Suprapubic skin (tissue), 4 donors: ENCODE measurements around the gene PSMC6. TPM values are rescaled to one million over a fixed set of nuclear protein-coding genes. Genes with fewer than 3 reads are reported as not detected.

Experiments used
- DNase-seq, 2 donors: peaks; one replicate each; pipeline ENCODE4 v3.0.0-alpha.2; 2019; ENCODE audit warnings: low spot score in 2 of 2
- H3K27ac ChIP-seq: fragments of 200-600 bp; sonication (generic); one replicate; pipeline ENCODE4 v1.5.1; 2019
- H3K27me3 ChIP-seq: fragments of 200-600 bp; sonication (generic); one replicate; pipeline ENCODE4 v1.5.1; 2019
- H3K36me3 ChIP-seq: fragments of 200-600 bp; sonication (generic); one replicate; pipeline ENCODE4 v1.5.1; 2019
- H3K4me1 ChIP-seq: fragments of 200-600 bp; sonication (generic); one replicate; pipeline ENCODE4 v1.5.1; 2019
- H3K4me3 ChIP-seq: fragments of 200-600 bp; sonication (generic); one replicate; pipeline ENCODE4 v1.5.1; 2019; ENCODE audit warnings: mild to moderate bottlenecking
- H3K9me3 ChIP-seq: fragments of 200-600 bp; sonication (generic); one replicate; pipeline ENCODE4 v1.5.1; 2019
- EP300 ChIP-seq: sonication (generic); formaldehyde crosslinking; IDR thresholded peaks from one replicate; pipeline ENCODE4 v1.6.1; 2017; ENCODE audit warnings: antibody characterized with exemption
- POLR2A ChIP-seq, 2 donors: fragments of 450-650 bp; IDR thresholded peaks; one replicate each; pipeline ENCODE4 v1.6.1; 2017; ENCODE audit warnings: antibody characterized with exemption in 2 of 2, mild to moderate bottlenecking in 2 of 2, moderate library complexity in 2 of 2
- POLR2AphosphoS5 ChIP-seq, 3 donors: sonication (generic); formaldehyde crosslinking; IDR thresholded peaks; one replicate each; pipeline ENCODE4 v1.6.1; 2017; ENCODE audit warnings: antibody characterized with exemption in 3 of 3
- WGBS: methylation state at CpG from one replicate; pipeline ENCODE4 v1.1.5; 2018; 5-methylcytosine and 5-hydroxymethylcytosine counted together
- total RNA-seq, 4 donors: library from RNA; depleted of rRNA; stranded (reverse); fragments of >200 nt; gene quantifications; one replicate each; pipeline ENCODE4 v1.1.0, GENCODE V29; 2016
- TF ChIP-seq, protein P1 (sequence below), 2 donors: fragments of 200-600 bp in 1 of 2; fragments of 450-650 bp in 1 of 2; sonication (generic) in 1 of 2; IDR thresholded peaks; one replicate each; pipeline ENCODE4 v1.5.1; 2016 to 2019; ENCODE audit warnings: antibody characterized with exemption in 2 of 2, mild to moderate bottlenecking in 1 of 2, moderate library complexity in 1 of 2

PSMC6 gene
- total RNA-seq, 4 donors from 2014 or later = 53.8 to 78.1 (median 67.1) TPM

DNA sequence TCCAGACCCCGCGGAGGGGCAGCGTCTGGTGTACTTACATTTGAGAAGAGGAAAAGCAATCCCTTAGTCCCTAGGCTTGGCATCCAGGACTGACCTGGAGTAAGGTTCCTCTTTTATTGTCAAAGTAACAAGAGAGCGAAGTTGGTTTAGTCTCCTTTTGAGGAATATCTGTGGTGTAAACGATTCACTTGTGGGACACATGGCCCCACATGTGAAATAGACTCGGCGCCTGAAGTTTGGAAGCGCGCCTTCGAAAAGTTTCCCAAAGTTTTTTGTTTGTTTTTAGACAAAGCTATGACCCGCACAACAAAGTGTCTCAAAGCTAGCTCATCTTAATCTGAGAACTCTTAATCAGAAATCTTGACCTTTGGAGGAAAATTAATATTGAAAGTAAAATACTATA lies 23.7 kb downstream of the PSMC6 start:
- no peak for DNase-seq
- 4% methylated on average over 10 of the region's 11 CpGs for WGBS

DNA sequence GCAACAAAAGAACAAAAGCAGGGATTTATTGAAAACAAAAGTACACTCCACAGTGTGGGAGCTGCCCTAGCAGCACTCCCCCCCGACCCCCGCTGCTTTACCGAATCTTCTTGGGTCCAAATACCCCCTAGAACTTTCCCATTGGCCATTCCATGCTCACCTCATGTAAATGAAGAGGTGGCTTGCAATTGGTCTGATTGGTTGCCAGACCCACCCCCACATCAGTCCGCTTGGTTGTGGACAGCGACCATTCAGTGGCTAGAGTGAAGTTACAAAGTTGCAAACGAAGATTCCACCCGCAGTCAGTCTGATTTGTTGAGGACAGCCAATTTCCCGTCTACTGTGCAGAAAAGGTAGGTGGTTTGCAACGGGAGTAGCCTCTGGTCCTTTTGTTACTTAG lies 26.8 kb downstream of the PSMC6 start:
- 95% methylated on average over 9 of the region's 9 CpGs for WGBS
- TF ChIP-seq EP300 (no peak), POLR2A (IDR thresholded peaks at IDR 0.05) (no peak)
- no peak for DNase-seq
- H3K27ac ChIP-seq = no peak overlapping the region
- no peak overlapping the region for H3K4me3 ChIP-seq
- H3K36me3 ChIP-seq = no peaks in the 10 kb centered on the region
- H3K27me3 ChIP-seq = no peaks in the 10 kb centered on the region
- H3K9me3 ChIP-seq = no peaks in the 10 kb centered on the region
- peaks cover 17% of the 10 kb centered on the region for H3K4me1 ChIP-seq

More for the DNA sequence above, 23.7 kb downstream of the PSMC6 start:
- peak overlapping the region; percentile 72 for H3K27ac ChIP-seq
- H3K4me3 ChIP-seq = peak overlapping the region; percentile 77
- H3K4me1 ChIP-seq = peaks cover 13% of the 10 kb centered on the region
- no peaks in the 10 kb centered on the region for H3K27me3 ChIP-seq
- no peak for TF ChIP-seq POLR2A (IDR thresholded peaks at IDR 0.05)
- TF ChIP-seq POLR2AphosphoS5 (IDR thresholded peaks at IDR 0.05) = no peak
- TF ChIP-seq EP300 = no peak
- TF ChIP-seq, protein P1, sequence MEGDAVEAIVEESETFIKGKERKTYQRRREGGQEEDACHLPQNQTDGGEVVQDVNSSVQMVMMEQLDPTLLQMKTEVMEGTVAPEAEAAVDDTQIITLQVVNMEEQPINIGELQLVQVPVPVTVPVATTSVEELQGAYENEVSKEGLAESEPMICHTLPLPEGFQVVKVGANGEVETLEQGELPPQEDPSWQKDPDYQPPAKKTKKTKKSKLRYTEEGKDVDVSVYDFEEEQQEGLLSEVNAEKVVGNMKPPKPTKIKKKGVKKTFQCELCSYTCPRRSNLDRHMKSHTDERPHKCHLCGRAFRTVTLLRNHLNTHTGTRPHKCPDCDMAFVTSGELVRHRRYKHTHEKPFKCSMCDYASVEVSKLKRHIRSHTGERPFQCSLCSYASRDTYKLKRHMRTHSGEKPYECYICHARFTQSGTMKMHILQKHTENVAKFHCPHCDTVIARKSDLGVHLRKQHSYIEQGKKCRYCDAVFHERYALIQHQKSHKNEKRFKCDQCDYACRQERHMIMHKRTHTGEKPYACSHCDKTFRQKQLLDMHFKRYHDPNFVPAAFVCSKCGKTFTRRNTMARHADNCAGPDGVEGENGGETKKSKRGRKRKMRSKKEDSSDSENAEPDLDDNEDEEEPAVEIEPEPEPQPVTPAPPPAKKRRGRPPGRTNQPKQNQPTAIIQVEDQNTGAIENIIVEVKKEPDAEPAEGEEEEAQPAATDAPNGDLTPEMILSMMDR (IDR thresholded peaks at IDR 0.05) = no peak
- no peaks in the 10 kb centered on the region for H3K9me3 ChIP-seq
- peaks cover 18% of the 10 kb centered on the region for H3K36me3 ChIP-seq

DNA sequence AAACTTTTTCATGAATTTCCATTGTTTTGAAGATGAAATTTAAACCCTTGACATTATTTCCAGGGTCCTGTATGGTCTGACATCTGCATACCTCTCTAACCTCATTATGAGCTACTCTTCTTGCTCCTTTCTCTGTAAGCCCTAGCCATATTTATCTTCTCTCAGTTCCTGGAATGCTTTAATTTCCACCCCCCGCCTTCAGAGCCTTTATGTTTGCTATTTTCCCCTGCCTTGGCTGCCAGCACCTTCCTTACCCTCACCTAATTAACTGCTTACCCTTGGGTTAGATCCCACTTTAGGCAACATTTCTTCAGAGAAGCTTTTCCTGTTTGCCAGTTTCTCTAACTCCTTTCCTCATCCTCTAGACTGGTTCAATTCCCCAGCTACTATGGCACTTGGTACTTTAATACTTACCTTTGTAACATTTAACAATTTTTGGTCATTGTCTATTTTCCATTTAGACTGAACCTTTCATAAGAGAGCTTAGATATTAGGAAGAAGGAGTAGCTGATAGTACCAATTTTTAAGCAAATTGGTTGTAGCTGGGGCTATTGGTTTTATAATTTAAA lies 29.0 kb downstream of the PSMC6 start:
- H3K4me1 ChIP-seq = peaks cover 12% of the 10 kb centered on the region
- H3K27me3 ChIP-seq = no peaks in the 10 kb centered on the region
- H3K27ac ChIP-seq = no peak overlapping the region
- 44% methylated on average over 1 of the region's 1 CpG for WGBS
- TF ChIP-seq POLR2A (IDR thresholded peaks at IDR 0.05) = no peak
- TF ChIP-seq, protein P1 (IDR thresholded peaks at IDR 0.05) = no peak
- DNase-seq = no peak
- no peaks in the 10 kb centered on the region for H3K36me3 ChIP-seq
- no peaks in the 10 kb centered on the region for H3K9me3 ChIP-seq
- no peak overlapping the region for H3K4me3 ChIP-seq

DNA sequence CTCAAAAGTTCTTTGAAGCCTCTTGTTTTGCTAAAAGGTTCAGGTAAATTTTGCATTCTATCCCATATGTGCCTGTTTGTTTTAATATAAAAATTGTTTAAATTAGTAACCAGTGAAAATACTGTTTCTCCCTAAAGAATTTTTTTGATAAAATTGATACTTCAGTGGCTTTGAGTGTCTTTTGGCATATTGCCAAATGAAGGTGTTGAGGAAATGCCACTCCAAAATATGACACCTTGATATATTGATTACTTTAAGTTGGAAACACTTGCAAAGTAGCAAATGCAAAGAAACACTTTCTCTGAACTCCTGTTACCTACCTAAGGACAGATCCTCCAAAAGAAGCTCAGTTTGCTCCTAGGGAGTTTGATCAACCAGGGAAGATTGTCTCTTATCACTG lies 31.4 kb downstream of the PSMC6 start:
- Histone ChIP-seq H3K36me3 (no peaks in the 10 kb centered on the region), H3K4me1 (peaks cover 5% of the 10 kb centered on the region), H3K27me3 (no peaks in the 10 kb centered on the region), H3K4me3 (no peak overlapping the region), H3K27ac (no peak overlapping the region), H3K9me3 (no peaks in the 10 kb centered on the region)
- no peak for DNase-seq
- TF ChIP-seq POLR2AphosphoS5 (IDR thresholded peaks at IDR 0.05) (no peak), POLR2A (IDR thresholded peaks at IDR 0.05) (no peak), EP300 (no peak)
- TF ChIP-seq, protein P1 (IDR thresholded peaks at IDR 0.05) = no peak

DNA sequence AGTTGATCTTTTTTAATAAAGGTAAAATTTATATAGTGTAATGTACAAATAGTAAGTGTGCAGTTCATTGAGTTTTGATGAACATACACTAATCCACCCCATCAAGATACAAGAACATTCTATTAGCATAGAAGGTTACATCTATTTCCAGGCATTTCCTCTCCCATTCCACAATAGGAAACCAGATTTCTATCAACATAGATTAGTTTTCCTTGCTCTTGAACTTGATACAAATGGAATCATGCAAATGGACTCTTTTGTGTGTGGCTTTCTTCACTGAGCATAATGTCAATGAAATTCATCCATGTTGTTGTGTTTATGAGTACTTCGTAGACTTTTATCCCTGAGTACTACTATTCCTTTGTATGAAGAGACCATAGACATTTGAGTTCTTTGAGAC lies 33.8 kb downstream of the PSMC6 start:
- DNase-seq = no peak
- TF ChIP-seq EP300 (no peak), POLR2AphosphoS5 (IDR thresholded peaks at IDR 0.05) (no peak), POLR2A (IDR thresholded peaks at IDR 0.05) (no peak)
- TF ChIP-seq, protein P1 (IDR thresholded peaks at IDR 0.05) = no peak
- no peaks in the 10 kb centered on the region for H3K9me3 ChIP-seq
- H3K27ac ChIP-seq = no peak overlapping the region
- peaks cover 6% of the 10 kb centered on the region for H3K36me3 ChIP-seq
- no peak overlapping the region for H3K4me3 ChIP-seq
- H3K27me3 ChIP-seq = no peaks in the 10 kb centered on the region
- peaks cover 4% of the 10 kb centered on the region for H3K4me1 ChIP-seq
- 91% methylated on average over 1 of the region's 1 CpG for WGBS

DNA sequence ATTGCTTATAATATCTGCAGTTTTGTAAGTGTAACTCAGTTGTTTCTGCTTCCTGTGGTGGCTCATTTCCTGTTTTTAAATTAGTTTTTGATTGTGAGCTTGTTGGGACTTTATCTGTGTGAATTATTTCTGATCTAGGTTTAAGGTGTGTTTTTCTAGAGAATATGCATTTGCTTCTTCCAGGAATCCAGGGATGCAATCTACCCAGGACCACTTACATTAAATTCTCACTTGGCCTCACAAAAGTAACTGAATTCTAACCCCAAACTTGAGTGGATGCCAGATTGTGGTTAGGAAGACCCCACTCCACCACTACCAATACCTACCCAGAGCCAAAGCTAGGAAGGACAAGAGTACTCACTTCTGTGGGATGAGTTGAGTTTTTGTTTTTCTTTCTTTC lies 34.9 kb downstream of the PSMC6 start:
- peaks cover 11% of the 10 kb centered on the region for H3K36me3 ChIP-seq
- no peak for DNase-seq
- H3K27ac ChIP-seq = no peak overlapping the region
- H3K27me3 ChIP-seq = no peaks in the 10 kb centered on the region
- no peak for TF ChIP-seq POLR2A (IDR thresholded peaks at IDR 0.05)
- no peak for TF ChIP-seq EP300
- TF ChIP-seq, protein P1 (IDR thresholded peaks at IDR 0.05) = no peak
- no peak for TF ChIP-seq POLR2AphosphoS5 (IDR thresholded peaks at IDR 0.05)
- no peaks in the 10 kb centered on the region for H3K4me1 ChIP-seq
- no peaks in the 10 kb centered on the region for H3K9me3 ChIP-seq
- no peak overlapping the region for H3K4me3 ChIP-seq
